Astrocyte (in vitro differentiated cells and primary cell): Measurements from ENCODE around the gene SDHC. TPM values are rescaled to one million over a fixed set of nuclear protein-coding genes. Genes with fewer than 3 reads are reported as not detected.
A peak's percentile ranks its signal among the peaks of the same experiment; 100 is the strongest.

Experiments used
- DNase-seq: peaks from one replicate; pipeline ENCODE4 v3.0.0-alpha.2; 2010; ENCODE audit warnings: low read depth
- FAIRE-seq: peaks from 2 replicates; lab custom pipeline; 2011; peaks lifted over from hg19 to GRCh38; lab: Jason Lieb, UNC
- H2AFZ ChIP-seq: 2 replicates; pipeline ENCODE4 v1.6.0; 2012; ENCODE audit warnings: low read depth, low read length, inconsistent platforms
- H3K27ac ChIP-seq: 2 replicates; pipeline ENCODE4 v1.5.1; 2011; ENCODE audit warnings: low read depth, low read length, inconsistent platforms
- H3K27me3 ChIP-seq: 2 replicates; pipeline ENCODE4 v1.6.0; 2011; ENCODE audit warnings: low read length, inconsistent platforms; ENCODE audit not compliant: insufficient read depth
- H3K36me3 ChIP-seq: 2 replicates; pipeline ENCODE4 v1.5.1; 2011; ENCODE audit warnings: low read length, inconsistent platforms; ENCODE audit not compliant: insufficient read depth
- H3K4me1 ChIP-seq: 2 replicates; pipeline ENCODE4 v1.5.1; 2011; ENCODE audit warnings: low read length, inconsistent platforms; ENCODE audit not compliant: insufficient read depth
- H3K4me2 ChIP-seq: 2 replicates; pipeline ENCODE4 v1.6.0; 2012; ENCODE audit warnings: low read length, inconsistent platforms
- H3K4me3 ChIP-seq: 2 replicates; pipeline ENCODE4 v1.5.1; 2011; ENCODE audit warnings: low read depth, mild to moderate bottlenecking, low read length, inconsistent platforms; ENCODE audit not compliant: insufficient read depth
- H3K79me2 ChIP-seq: 2 replicates; pipeline ENCODE4 v1.6.0; 2012; ENCODE audit warnings: mild to moderate bottlenecking, low read length, inconsistent platforms; ENCODE audit not compliant: insufficient read depth
- H3K9ac ChIP-seq: 2 replicates; pipeline ENCODE4 v1.6.0; 2012; ENCODE audit warnings: mild to moderate bottlenecking, low read length, inconsistent platforms
- H3K9me3 ChIP-seq: 2 replicates; pipeline ENCODE4 v1.5.1; 2012; ENCODE audit warnings: low read depth, mild to moderate bottlenecking, low read length, inconsistent platforms; ENCODE audit not compliant: insufficient read depth
- H4K20me1 ChIP-seq: 2 replicates; pipeline ENCODE4 v1.6.0; 2012; ENCODE audit warnings: low read length, inconsistent platforms; ENCODE audit not compliant: insufficient read depth
- H3K27ac Mint-ChIP-seq: one replicate; pipeline ENCODE4 v1.8.0; 2021; ENCODE audit warnings: mild to moderate bottlenecking, mixed read lengths; ENCODE audit not compliant: unreplicated experiment
- H3K27me3 Mint-ChIP-seq: one replicate; pipeline ENCODE4 v1.8.0; 2021; ENCODE audit warnings: low read depth, mixed read lengths; ENCODE audit not compliant: unreplicated experiment
- H3K36me3 Mint-ChIP-seq: one replicate; pipeline ENCODE4 v1.8.0; 2021; ENCODE audit warnings: low read depth, mixed read lengths; ENCODE audit not compliant: unreplicated experiment
- H3K4me1 Mint-ChIP-seq: one replicate; pipeline ENCODE4 v1.8.0; 2021; ENCODE audit warnings: low read depth, mixed read lengths; ENCODE audit not compliant: unreplicated experiment
- H3K4me3 Mint-ChIP-seq: one replicate; pipeline ENCODE4 v1.8.0; 2021; ENCODE audit warnings: mild to moderate bottlenecking, moderate library complexity, mixed read lengths; ENCODE audit not compliant: unreplicated experiment
- H3K9me3 Mint-ChIP-seq: one replicate; pipeline ENCODE4 v1.8.0; 2021; ENCODE audit warnings: mild to moderate bottlenecking, mixed read lengths; ENCODE audit not compliant: unreplicated experiment
- EZH2 ChIP-seq: IDR thresholded peaks from 2 replicates; pipeline ENCODE4 v1.6.1; 2012; ENCODE audit warnings: mild to moderate bottlenecking, low read length, inconsistent platforms; ENCODE audit not compliant: insufficient read depth
- total RNA-seq: library from RNA; stranded (reverse); gene quantifications from 2 replicates; pipeline ENCODE4 v1.2.1, GENCODE V29; 2021
- TF ChIP-seq, protein P1 (sequence below): IDR thresholded peaks from 2 replicates; pipeline ENCODE4 v1.5.1; 2011; ENCODE audit warnings: low read depth, mild to moderate bottlenecking, inconsistent platforms, low read length, moderate library complexity; ENCODE audit not compliant: insufficient read depth

Gene SDHC
- total RNA-seq, 1 donor from 2014 or later, result 181 TPM

DNA sequence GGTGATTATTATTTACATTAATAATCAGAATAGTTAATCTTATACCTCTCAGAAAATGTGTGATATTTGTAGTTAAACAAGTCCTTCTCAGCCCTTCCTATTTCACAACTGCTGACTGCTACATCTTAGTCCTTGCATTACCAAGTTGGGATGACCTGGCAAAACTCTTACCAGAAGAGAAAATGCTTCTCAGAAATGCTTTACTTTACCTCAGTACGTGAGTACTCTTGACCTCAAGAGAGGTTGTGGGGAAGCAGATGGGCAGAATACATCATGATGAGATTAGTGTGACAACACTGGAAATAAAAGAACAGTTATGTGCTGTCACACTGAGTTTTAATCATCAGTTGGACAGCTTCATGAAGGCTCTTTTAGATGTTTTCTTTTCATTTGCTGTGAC lies 37.3 kb downstream of the SDHC start:
- H3K4me1 Mint-ChIP-seq, result no peaks in the 10 kb centered on the region
- Histone ChIP-seq H3K9ac (no peak overlapping the region), H3K4me2 (no peak overlapping the region), H4K20me1 (peaks cover 4% of the 10 kb centered on the region), H3K79me2 (no peaks in the 10 kb centered on the region), H3K36me3 (peaks cover 5% of the 10 kb centered on the region), H3K4me3 (no peak overlapping the region), H3K9me3 (no peaks in the 10 kb centered on the region), H3K27me3 (no peaks in the 10 kb centered on the region), H3K4me1 (no peaks in the 10 kb centered on the region), H2AFZ (no peak overlapping the region), H3K27ac (no peak overlapping the region)
- TF ChIP-seq, protein P1, sequence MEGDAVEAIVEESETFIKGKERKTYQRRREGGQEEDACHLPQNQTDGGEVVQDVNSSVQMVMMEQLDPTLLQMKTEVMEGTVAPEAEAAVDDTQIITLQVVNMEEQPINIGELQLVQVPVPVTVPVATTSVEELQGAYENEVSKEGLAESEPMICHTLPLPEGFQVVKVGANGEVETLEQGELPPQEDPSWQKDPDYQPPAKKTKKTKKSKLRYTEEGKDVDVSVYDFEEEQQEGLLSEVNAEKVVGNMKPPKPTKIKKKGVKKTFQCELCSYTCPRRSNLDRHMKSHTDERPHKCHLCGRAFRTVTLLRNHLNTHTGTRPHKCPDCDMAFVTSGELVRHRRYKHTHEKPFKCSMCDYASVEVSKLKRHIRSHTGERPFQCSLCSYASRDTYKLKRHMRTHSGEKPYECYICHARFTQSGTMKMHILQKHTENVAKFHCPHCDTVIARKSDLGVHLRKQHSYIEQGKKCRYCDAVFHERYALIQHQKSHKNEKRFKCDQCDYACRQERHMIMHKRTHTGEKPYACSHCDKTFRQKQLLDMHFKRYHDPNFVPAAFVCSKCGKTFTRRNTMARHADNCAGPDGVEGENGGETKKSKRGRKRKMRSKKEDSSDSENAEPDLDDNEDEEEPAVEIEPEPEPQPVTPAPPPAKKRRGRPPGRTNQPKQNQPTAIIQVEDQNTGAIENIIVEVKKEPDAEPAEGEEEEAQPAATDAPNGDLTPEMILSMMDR, result no peak
- TF ChIP-seq EZH2, result no peak
- peaks cover 9% of the 10 kb centered on the region for H3K36me3 Mint-ChIP-seq
- DNase-seq, result peak; percentile 2
- FAIRE-seq, result no peak
- H3K27ac Mint-ChIP-seq, result no peak overlapping the region
- no peak overlapping the region for H3K4me3 Mint-ChIP-seq
- H3K27me3 Mint-ChIP-seq, result no peaks in the 10 kb centered on the region
- H3K9me3 Mint-ChIP-seq, result no peaks in the 10 kb centered on the region

DNA sequence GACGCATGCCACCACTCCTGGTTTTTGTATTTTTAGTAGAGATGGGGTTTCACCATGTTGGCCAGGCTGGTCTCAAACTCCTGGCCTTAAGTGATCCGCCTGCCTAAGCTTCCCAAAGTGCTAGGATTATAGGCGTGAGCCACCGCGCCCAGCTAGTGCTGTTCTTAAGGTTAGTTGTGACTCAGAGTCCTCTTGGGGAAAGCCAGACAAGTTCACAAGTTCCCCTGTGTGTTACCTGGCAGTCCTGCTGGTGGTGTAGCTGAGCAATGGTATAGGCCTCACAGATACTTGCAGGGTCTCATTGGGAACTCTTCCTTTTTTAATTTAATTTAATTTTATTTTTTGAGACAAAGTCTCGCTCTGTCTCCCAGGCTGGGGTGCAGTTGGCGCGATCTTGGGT lies 42.9 kb downstream of the SDHC start:
- Histone ChIP-seq H3K9me3 (no peaks in the 10 kb centered on the region), H3K4me3 (no peak overlapping the region), H3K9ac (no peak overlapping the region), H3K4me2 (no peak overlapping the region), H3K27me3 (no peaks in the 10 kb centered on the region), H3K27ac (no peak overlapping the region), H3K36me3 (no peaks in the 10 kb centered on the region), H2AFZ (no peak overlapping the region), H3K79me2 (no peaks in the 10 kb centered on the region), H4K20me1 (peaks cover 4% of the 10 kb centered on the region), H3K4me1 (no peaks in the 10 kb centered on the region)
- TF ChIP-seq, protein P1, result no peak
- no peak for TF ChIP-seq EZH2
- no peak for FAIRE-seq
- H3K27ac Mint-ChIP-seq, result no peak overlapping the region
- H3K4me3 Mint-ChIP-seq, result no peak overlapping the region
- H3K36me3 Mint-ChIP-seq, result peaks cover 7% of the 10 kb centered on the region
- no peaks in the 10 kb centered on the region for H3K27me3 Mint-ChIP-seq
- no peak for DNase-seq
- no peaks in the 10 kb centered on the region for H3K9me3 Mint-ChIP-seq
- H3K4me1 Mint-ChIP-seq, result no peaks in the 10 kb centered on the region

DNA sequence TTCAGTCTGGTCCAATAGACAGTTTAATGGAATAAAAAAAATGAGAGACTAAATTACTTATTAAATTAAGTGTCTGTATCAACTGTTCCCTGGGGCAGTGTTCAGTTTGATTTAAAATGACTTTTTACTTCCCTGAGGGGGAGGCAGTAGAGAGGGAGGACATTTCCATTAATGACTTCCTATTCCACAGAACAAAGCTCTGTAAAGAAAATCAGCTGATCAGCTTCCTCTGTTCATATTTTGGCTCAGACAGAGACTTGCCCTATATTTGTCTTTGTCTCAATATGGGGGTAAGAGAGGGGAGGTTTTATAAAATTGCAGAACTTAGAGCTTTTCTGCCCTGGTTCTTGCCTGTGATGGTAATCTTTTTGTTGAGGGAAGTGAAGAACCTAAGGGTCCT lies 45.1 kb downstream of the SDHC start:
- no peaks in the 10 kb centered on the region for H4K20me1 ChIP-seq
- Mint-ChIP-seq H3K27ac (no peak overlapping the region), H3K4me3 (no peak overlapping the region), H3K27me3 (no peaks in the 10 kb centered on the region), H3K4me1 (no peaks in the 10 kb centered on the region), H3K9me3 (no peaks in the 10 kb centered on the region), H3K36me3 (peaks cover 17% of the 10 kb centered on the region)
- H3K4me2 ChIP-seq, result no peak overlapping the region
- H3K4me1 ChIP-seq, result no peaks in the 10 kb centered on the region
- no peak overlapping the region for H2AFZ ChIP-seq
- no peaks in the 10 kb centered on the region for H3K9me3 ChIP-seq
- TF ChIP-seq EZH2, result no peak
- TF ChIP-seq, protein P1, result no peak
- FAIRE-seq, result no peak
- H3K4me3 ChIP-seq, result no peak overlapping the region
- H3K9ac ChIP-seq, result no peak overlapping the region
- no peak overlapping the region for H3K27ac ChIP-seq
- H3K27me3 ChIP-seq, result no peaks in the 10 kb centered on the region
- H3K79me2 ChIP-seq, result no peaks in the 10 kb centered on the region
- DNase-seq, result no peak
- no peaks in the 10 kb centered on the region for H3K36me3 ChIP-seq
